Measurements from ENCODE around the gene LRRC71.
"Not testable (repeated sequence)": the region's sequence is repeated elsewhere in the genome, so short reads cannot be mapped to it uniquely, and the experiment has no call there.

The LRRC71 gene

GRCh38 chr1:156905651-156906050, 14.8 kb upstream of the LRRC71 start:
- DNase-seq (ENCODE audit: low spot score) = no peak

- DNase-seq (ENCODE audit: low spot score) = no peak
Observed at GRCh38 chr1:156906206-156906906, 14.1 kb upstream of the LRRC71 start.

- no peak for DNase-seq (ENCODE audit: low spot score)
Observed at GRCh38 chr1:156908541-156908940, 11.9 kb upstream of the LRRC71 start.

GRCh38 chr1:156908955-156909354, 11.5 kb upstream of the LRRC71 start:
- no peak for DNase-seq (ENCODE audit: low spot score)

GRCh38 chr1:156909671-156910070, 10.8 kb upstream of the LRRC71 start:
- DNase-seq (ENCODE audit: low spot score) = no peak

GRCh38 chr1:156910309-156910782, 10.1 kb upstream of the LRRC71 start:
- peak; percentile 92 for DNase-seq (ENCODE audit: low spot score)

GRCh38 chr1:156911577-156912298, 8.7 kb upstream of the LRRC71 start:
- DNase-seq (ENCODE audit: low spot score) = no peak

GRCh38 chr1:156912310-156912709, 8.1 kb upstream of the LRRC71 start:
- DNase-seq (ENCODE audit: low spot score) = no peak

GRCh38 chr1:156912861-156913808, 7.3 kb upstream of the LRRC71 start:
- DNase-seq (ENCODE audit: low spot score) = no peak

GRCh38 chr1:156913809-156914387, 6.5 kb upstream of the LRRC71 start:
- no peak for DNase-seq (ENCODE audit: low spot score)

- DNase-seq (ENCODE audit: low spot score) = no peak
Observed at GRCh38 chr1:156914440-156914856, 6.0 kb upstream of the LRRC71 start.

- DNase-seq (ENCODE audit: low spot score) = no peak
Observed at GRCh38 chr1:156921053-156921529, 659 bp downstream of the LRRC71 start.

GRCh38 chr1:156922986-156923669, 2.7 kb downstream of the LRRC71 start:
- DNase-seq (ENCODE audit: low spot score) = no peak

GRCh38 chr1:156923670-156924477, 3.4 kb downstream of the LRRC71 start:
- no peak for DNase-seq (ENCODE audit: low spot score)

- no peak for DNase-seq (ENCODE audit: low spot score)
Observed at GRCh38 chr1:156924478-156925153, 4.2 kb downstream of the LRRC71 start.

- no peak for DNase-seq (ENCODE audit: low spot score)
Observed at GRCh38 chr1:156925154-156926010, 5.0 kb downstream of the LRRC71 start.

- no peak for DNase-seq (ENCODE audit: low spot score)
Observed at GRCh38 chr1:156926175-156926574, 5.7 kb downstream of the LRRC71 start.

GRCh38 chr1:156926695-156927094, 6.3 kb downstream of the LRRC71 start:
- DNase-seq (ENCODE audit: low spot score) = not testable (repeated sequence)
